SU-DHL-6 (cell line): ENCODE measurements around the gene B4GALNT4.
"Not testable (repeated sequence)": the region's sequence is repeated elsewhere in the genome, so short reads cannot be mapped to it uniquely, and the experiment has no call there.

Experiments used
- CTCF ChIP-seq: fragments of 200-600 bp; sonication (generic); IDR thresholded peaks from one replicate; pipeline ENCODE4 v1.5.1; 2017; ENCODE audit warnings: antibody characterized with exemption, mild to moderate bottlenecking, low read length, moderate library complexity; ENCODE audit not compliant: insufficient read depth, poor library complexity, severe bottlenecking
- EZH2phosphoT487 ChIP-seq: fragments of 200-600 bp; sonication (generic), shearing (Covaris generic); conservative IDR thresholded peaks from 2 replicates; pipeline ENCODE4 v1.6.1; 2018; ENCODE audit warnings: mild to moderate bottlenecking, antibody characterized with exemption, low read length, moderate library complexity, mixed read lengths

DNA sequence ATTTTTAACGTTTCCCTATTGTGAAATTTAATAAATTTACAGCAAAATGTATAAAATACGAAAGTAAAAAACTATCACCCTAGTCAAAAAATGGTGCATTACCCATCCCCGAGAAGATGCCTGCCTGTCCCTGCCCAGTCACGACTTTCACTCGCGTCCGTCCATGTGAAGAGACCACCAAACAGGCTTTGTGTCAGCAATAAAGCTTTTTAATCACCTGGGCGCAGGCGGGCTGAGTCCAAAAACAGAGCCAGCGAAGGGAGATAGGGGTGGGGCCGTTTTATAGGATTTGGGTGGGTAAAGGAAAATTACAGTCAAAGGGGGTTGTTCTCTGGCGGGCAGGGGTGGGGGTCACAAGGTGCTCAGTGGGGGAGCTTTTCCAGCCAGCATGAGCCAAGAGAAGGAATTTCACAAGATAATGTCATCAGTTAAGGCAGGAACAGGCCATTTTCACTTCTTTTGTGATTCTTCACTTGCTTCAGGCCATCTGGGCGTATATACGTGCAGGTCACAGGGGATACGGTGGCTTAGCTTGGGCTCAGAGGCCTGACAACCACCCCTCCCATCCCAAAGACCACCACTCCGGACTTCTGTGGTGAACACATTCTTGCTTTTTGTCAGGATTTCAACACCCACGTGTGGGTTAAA is 35.6 kb upstream of the B4GALNT4 start:
- TF ChIP-seq CTCF, EZH2phosphoT487: not testable (repeated sequence)
